Common myeloid progenitor, CD34-positive (primary cell): ENCODE data around the gene CCDC54.

Experiments
- CTCF ChIA-PET: fragments of 350-600 bp; sonication (Branson Sonifier 250); formaldehyde crosslinking; loops from one replicate; lab custom pipeline; 2021; ENCODE audit warnings: antibody characterized with exemption; lab: Charles Lee
- POLR2A ChIA-PET: fragments of 350-600 bp; sonication (Branson Sonifier 250); formaldehyde crosslinking; loops from one replicate; lab custom pipeline; 2021; ENCODE audit warnings: antibody characterized with exemption; lab: Charles Lee
- DNase-seq, 3 donors: peaks; one replicate each; pipeline versions ENCODE4 v3.0.0 to v3.0.0-alpha.2; 2013
- H3K27ac ChIP-seq, 2 experiments: 1 replicate in 1 of 2; 2 replicates in 1 of 2; pipeline ENCODE4 v1.7.0; 2013; ENCODE audit warnings: inconsistent platforms in 2 of 2, low read length in 2 of 2, mild to moderate bottlenecking in 2 of 2, low read depth in 1 of 2, moderate library complexity in 1 of 2; ENCODE audit not compliant: severe bottlenecking in 2 of 2, insufficient read depth in 1 of 2, poor library complexity in 1 of 2
- H3K27me3 ChIP-seq, 5 experiments: replicated peaks in 2 of 5; 1 replicate in 3 of 5; 2 replicates in 2 of 5; pipeline versions ENCODE4 v1.6.1 to v1.7.0; 2013; ENCODE audit warnings: low read length in 4 of 5, mild to moderate bottlenecking in 2 of 5, moderate library complexity in 2 of 5, inconsistent platforms in 1 of 5; ENCODE audit not compliant: insufficient read depth in 5 of 5, control insufficient read depth in 4 of 5
- H3K36me3 ChIP-seq, 4 experiments: 1 replicate in 2 of 4; 2 replicates in 2 of 4; pipeline versions ENCODE4 v1.6.1 to v1.7.0; 2013; ENCODE audit warnings: low read length in 3 of 4, control low read depth in 1 of 4, mild to moderate bottlenecking in 1 of 4; ENCODE audit not compliant: control insufficient read depth in 4 of 4, insufficient read depth in 4 of 4
- H3K4me1 ChIP-seq, 4 experiments: 1 replicate in 3 of 4; 2 replicates in 1 of 4; pipeline versions ENCODE4 v1.6.1 to v1.7.1; 2013; ENCODE audit warnings: low read length in 3 of 4, mild to moderate bottlenecking in 3 of 4, control low read depth in 1 of 4, inconsistent platforms in 1 of 4, moderate library complexity in 1 of 4; ENCODE audit not compliant: control insufficient read depth in 4 of 4, insufficient read depth in 4 of 4; ENCODE audit errors: control extremely low read depth in 1 of 4
- H3K4me3 ChIP-seq, 7 experiments: 1 replicate in 4 of 7; 2 replicates in 3 of 7; pipeline versions ENCODE4 v1.5.1 to v1.7.0; 2013; ENCODE audit warnings: mild to moderate bottlenecking in 7 of 7, low read length in 6 of 7, moderate library complexity in 6 of 7, inconsistent platforms in 2 of 7, low read depth in 2 of 7, control low read depth in 1 of 7; ENCODE audit not compliant: insufficient read depth in 4 of 7, control insufficient read depth in 1 of 7; ENCODE audit errors: extremely low read depth in 1 of 7
- H3K9me3 ChIP-seq, 5 experiments: 1 replicate in 4 of 5; 2 replicates in 1 of 5; pipeline versions ENCODE4 v1.6.1 to v1.7.1; 2013; ENCODE audit warnings: low read length in 4 of 5, mild to moderate bottlenecking in 2 of 5, inconsistent platforms in 1 of 5, low read depth in 1 of 5, moderate library complexity in 1 of 5; ENCODE audit not compliant: control insufficient read depth in 4 of 5, insufficient read depth in 2 of 5; ENCODE audit errors: control extremely low read depth in 1 of 5
- WGBS: methylation state at CpG from one replicate; pipeline ENCODE4 v1.1.5; 2013; ENCODE audit not compliant: insufficient coverage; 5-methylcytosine and 5-hydroxymethylcytosine counted together

Gene CCDC54

GRCh38 chr3:107412376-107412775 is 35.1 kb downstream of the CCDC54 start:
- Histone ChIP-seq H3K27me3 (no peaks in the 10 kb centered on the region), H3K27ac (no peak overlapping the region), H3K9me3 (peaks cover 3 to 18% (median 5%) of the 10 kb centered on the region in 5 experiments), H3K4me3 (no peak overlapping the region), H3K36me3 (no peaks in the 10 kb centered on the region), H3K4me1 (no peaks in the 10 kb centered on the region)
- ChIA-PET POLR2A (no interaction called here), CTCF (interaction anchor here (0.6 to 2.3 kb wide), 3 partner anchors 10 to 141 kb away, joined by 3 to 11 read pairs (median 5); no protein-coding TSS in a partner anchor)
- no peak for DNase-seq
- 100% methylated on average over 2 of the region's 3 CpGs for WGBS

- Histone ChIP-seq H3K4me1 (no peaks in the 10 kb centered on the region), H3K9me3 (peaks cover 3 to 18% (median 5%) of the 10 kb centered on the region in 5 experiments), H3K27me3 (no peaks in the 10 kb centered on the region), H3K4me3 (no peak overlapping the region), H3K36me3 (no peaks in the 10 kb centered on the region), H3K27ac (no peak overlapping the region)
- no peak for DNase-seq
- WGBS = 100% methylated on average over 2 of the region's 6 CpGs
- ChIA-PET POLR2A (interaction anchor here (0.6 kb wide), 1 partner anchor 11 kb away, joined by 3 read pairs; no protein-coding TSS in a partner anchor), CTCF (interaction anchor here (0.7 to 2.3 kb wide), 2 partner anchors 10 to 142 kb away, joined by 3 to 11 read pairs; no protein-coding TSS in a partner anchor)
These were observed 36.0 kb downstream of the CCDC54 start for GRCh38 chr3:107413264-107413663.

GRCh38 chr3:107414325-107414964 is 37.2 kb downstream of the CCDC54 start:
- Histone ChIP-seq H3K27ac (no peak overlapping the region), H3K36me3 (no peaks in the 10 kb centered on the region), H3K27me3 (no peaks in the 10 kb centered on the region), H3K4me3 (no peak overlapping the region), H3K4me1 (no peaks in the 10 kb centered on the region), H3K9me3 (peaks cover 0 to 10% (median 0%) of the 10 kb centered on the region in 5 experiments)
- ChIA-PET CTCF (interaction anchor here (8.5 kb wide), 1 partner anchor 140 kb away, joined by 117 read pairs; no protein-coding TSS in a partner anchor), POLR2A (interaction anchor here (0.6 kb wide), 1 partner anchor 40 kb away, joined by 3 read pairs; no protein-coding TSS in a partner anchor)
- no CpG with 5 or more reads among the region's 1 CpG for WGBS
- peak in 2 of 3 donors; percentile 3 to 31 for DNase-seq

- DNase-seq = no peak
- no peaks in the 10 kb centered on the region for H3K27me3 ChIP-seq
- no peaks in the 10 kb centered on the region for H3K36me3 ChIP-seq
- WGBS = 100% methylated on average over 3 of the region's 3 CpGs
- no peaks in the 10 kb centered on the region for H3K4me1 ChIP-seq
- POLR2A ChIA-PET = interaction anchor here (0.6 kb wide), 1 partner anchor 171 kb away, joined by 3 read pairs; no protein-coding TSS in a partner anchor
- no peaks in the 10 kb centered on the region for H3K9me3 ChIP-seq
- H3K4me3 ChIP-seq = no peak overlapping the region
- H3K27ac ChIP-seq = no peak overlapping the region
- CTCF ChIA-PET = interaction anchor here (0.9 to 8.5 kb wide), 3 partner anchors 14 to 142 kb away, joined by 3 to 117 read pairs (median 3); no protein-coding TSS in a partner anchor
These were observed 38.9 kb downstream of the CCDC54 start for GRCh38 chr3:107416138-107416537.

- H3K27me3 ChIP-seq = no peaks in the 10 kb centered on the region
- H3K4me1 ChIP-seq = no peaks in the 10 kb centered on the region
- no peak overlapping the region for H3K4me3 ChIP-seq
- DNase-seq = no peak
- no peaks in the 10 kb centered on the region for H3K9me3 ChIP-seq
- ChIA-PET CTCF (interaction anchor here (0.6 to 8.5 kb wide), 4 partner anchors 10 to 219 kb away, joined by 3 to 117 read pairs (median 3); no protein-coding TSS in a partner anchor), POLR2A (interaction anchor here (0.7 kb wide), 1 partner anchor 170 kb away, joined by 3 read pairs; no protein-coding TSS in a partner anchor)
- H3K36me3 ChIP-seq = no peaks in the 10 kb centered on the region
- no peak overlapping the region for H3K27ac ChIP-seq
These were observed 39.6 kb downstream of the CCDC54 start for GRCh38 chr3:107416886-107417285.

GRCh38 chr3:107421170-107421792 is 44.0 kb downstream of the CCDC54 start:
- peak; percentile 75 to 84 (median 84) for DNase-seq
- Histone ChIP-seq H3K27ac (no peak overlapping the region), H3K27me3 (no peaks in the 10 kb centered on the region), H3K4me3 (peak overlapping the region in 1 of 7 experiments; percentile 57), H3K9me3 (no peaks in the 10 kb centered on the region), H3K36me3 (no peaks in the 10 kb centered on the region), H3K4me1 (peaks cover 0 to 4% (median 2%) of the 10 kb centered on the region in 4 experiments)
- ChIA-PET POLR2A (interaction anchor here (0.6 kb wide), 1 partner anchor 161 kb away, joined by 3 read pairs; no protein-coding TSS in a partner anchor), CTCF (interaction anchor here (0.6 to 8.5 kb wide), 22 partner anchors 8 to 186 kb away, joined by 3 to 117 read pairs (median 4); no protein-coding TSS in a partner anchor)
- 0% methylated on average over 3 of the region's 4 CpGs for WGBS
